COLO668 (cell line): ENCODE results near the gene PCDHGA1.

Experiments used
- DNase-seq: peaks from one replicate; lab custom pipeline; 2025; ENCODE audit not compliant: unreplicated experiment; lab: John Stamatoyannopoulos, UW

The PCDHGA1 gene

DNA sequence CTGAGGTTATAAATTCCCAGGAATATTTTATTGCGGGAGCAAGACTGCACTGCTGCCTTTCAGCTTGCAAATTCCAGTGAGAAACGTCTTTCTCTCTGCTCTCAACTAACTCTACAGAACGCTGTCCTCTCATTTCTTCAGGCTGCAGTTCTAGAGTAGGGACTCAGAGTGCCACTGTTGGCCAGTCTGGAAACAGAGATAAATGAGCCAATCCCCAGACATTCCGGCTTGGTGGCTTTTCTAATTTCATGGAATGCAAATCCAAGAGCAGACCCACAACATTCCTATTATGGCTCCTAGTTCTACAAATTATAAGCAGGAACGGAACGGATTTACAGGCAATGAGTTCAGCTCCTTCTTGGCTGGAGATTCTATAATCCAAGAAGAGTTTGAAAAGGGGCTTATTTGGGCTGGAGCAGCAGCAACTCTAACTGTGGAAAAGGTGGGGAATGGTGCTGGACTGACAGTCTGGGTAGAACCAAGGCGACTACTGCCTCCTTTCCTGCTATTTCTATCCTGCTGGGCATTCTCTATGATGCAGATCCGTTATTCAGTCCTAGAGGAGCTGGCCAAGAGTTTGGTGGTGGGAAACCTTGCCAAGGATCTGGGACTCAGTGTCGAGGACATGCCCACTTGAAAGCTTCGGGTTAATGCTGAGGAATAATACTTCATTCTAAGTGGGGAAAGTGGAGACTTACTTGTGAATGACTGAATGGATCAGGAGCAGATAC, 109.3 kb downstream of the PCDHGA1 start:
- DNase-seq: no peak

DNA sequence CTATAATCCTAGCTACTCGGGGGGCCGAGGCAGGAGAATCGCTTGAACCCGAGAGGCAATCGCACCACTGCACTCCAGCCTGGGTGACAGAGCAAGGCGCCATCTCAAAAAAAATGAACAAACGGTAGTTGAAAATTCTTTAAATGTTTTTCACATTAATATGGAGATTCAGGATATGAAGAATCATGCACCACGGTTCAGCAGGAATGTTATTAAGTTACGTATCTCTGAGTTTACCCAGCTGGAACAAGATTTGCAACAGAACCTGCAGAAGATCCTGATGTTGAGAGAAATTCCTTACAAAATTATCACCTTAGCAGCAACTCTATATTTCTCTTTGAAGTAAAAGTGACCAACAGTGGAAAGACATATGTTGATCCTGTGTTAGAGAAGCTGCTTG, 110.0 kb downstream of the PCDHGA1 start:
- DNase-seq: no peak

DNA sequence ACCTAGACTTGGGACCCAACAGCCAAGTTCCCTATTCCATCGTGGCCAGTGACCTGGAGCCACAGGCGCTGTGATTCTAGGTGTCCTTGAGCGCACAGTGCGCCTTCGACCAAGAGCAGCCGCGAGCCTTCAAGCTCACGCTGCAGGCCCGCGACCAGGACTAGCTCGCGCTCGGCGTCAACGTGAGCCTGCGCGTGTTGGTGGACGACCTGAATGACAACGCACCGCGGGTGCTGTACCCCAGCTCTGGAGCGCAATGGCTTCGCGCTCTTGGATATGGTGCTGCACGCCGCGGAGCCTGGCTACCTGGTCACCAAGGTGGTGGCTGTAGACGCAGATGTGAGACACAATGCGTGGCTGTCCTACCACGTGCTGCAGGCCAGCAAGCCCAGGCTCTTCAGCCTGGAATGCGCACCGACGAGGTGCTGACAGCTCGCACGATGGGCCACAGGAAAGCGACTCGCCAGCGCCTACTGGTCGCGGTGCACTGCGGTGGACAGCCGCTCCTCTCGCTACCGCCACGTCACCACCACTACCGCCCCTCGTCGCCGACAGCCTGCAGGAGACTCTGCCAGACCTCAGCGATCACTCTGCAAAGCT, 111.4 kb downstream of the PCDHGA1 start:
- no peak for DNase-seq

DNA sequence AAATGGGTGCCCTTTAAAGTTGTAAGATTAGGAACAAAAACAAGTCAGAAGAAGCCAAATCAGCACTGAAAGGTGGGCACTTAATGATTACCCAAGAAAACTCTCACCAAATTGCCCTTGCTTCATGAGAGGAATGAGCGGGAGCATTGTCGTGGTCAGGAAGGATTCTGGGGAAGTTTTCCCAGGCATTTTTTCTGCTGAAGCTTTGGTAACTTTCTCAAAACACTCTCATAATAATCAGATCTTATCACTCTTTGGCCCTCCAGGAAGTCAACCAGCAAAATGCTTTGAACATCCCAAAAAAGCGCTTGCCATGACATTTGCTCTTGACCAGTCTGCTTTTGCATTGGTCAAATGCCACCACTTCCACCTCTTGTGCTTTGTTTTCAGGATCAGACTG, 135.0 kb downstream of the PCDHGA1 start:
- no peak for DNase-seq

DNA sequence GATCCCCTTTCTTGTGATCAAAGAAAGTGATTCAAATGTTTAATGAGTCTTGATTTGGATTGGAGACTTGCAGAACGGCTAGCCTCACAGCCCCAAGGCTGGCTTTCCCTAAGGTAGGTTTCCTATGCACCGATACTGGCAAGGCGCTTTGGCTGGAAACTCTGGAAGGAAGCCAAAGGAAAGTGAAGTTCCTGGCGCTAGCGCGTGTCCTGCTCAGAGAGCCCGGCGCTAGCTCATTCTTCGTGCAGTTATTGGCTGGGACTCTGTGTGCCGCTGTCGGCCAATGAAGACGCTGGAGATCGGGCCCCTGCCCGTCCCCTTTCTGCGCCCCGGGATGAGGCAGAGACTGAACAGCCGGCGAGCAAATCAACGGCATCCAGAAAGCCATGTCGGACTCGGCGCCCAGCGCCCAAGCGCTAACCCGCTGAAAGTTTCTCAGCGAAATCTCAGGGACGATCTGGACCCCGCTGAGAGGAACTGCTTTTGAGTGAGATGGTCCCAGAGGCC, 145.4 kb downstream of the PCDHGA1 start, which contains the start of gene PCDHGC3:
Gene PCDHGC3, plus strand, starts transcription at position 342 of the 507 bp plus-strand sequence. Its CDS starts 151 bp downstream, at position 493.
- peak; percentile 47 for DNase-seq

DNA sequence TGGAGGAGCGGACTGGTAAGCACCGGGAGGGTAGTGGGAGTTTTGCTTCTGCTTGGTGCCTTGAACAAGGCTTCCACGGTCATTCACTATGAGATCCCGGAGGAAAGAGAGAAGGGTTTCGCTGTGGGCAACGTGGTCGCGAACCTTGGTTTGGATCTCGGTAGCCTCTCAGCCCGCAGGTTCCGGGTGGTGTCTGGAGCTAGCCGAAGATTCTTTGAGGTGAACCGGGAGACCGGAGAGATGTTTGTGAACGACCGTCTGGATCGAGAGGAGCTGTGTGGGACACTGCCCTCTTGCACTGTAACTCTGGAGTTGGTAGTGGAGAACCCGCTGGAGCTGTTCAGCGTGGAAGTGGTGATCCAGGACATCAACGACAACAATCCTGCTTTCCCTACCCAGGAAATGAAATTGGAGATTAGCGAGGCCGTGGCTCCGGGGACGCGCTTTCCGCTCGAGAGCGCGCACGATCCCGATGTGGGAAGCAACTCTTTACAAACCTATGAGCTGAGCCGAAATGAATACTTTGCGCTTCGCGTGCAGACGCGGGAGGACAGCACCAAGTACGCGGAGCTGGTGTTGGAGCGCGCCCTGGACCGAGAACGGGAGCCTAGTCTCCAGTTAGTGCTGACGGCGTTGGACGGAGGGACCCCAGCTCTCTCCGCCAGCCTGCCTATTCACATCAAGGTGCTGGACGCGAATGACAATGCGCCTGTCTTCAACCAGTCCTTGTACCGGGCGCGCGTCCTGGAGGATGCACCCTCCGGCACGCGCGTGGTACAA, 146.0 kb downstream of the PCDHGA1 start:
- DNase-seq: peak; percentile 43

DNA sequence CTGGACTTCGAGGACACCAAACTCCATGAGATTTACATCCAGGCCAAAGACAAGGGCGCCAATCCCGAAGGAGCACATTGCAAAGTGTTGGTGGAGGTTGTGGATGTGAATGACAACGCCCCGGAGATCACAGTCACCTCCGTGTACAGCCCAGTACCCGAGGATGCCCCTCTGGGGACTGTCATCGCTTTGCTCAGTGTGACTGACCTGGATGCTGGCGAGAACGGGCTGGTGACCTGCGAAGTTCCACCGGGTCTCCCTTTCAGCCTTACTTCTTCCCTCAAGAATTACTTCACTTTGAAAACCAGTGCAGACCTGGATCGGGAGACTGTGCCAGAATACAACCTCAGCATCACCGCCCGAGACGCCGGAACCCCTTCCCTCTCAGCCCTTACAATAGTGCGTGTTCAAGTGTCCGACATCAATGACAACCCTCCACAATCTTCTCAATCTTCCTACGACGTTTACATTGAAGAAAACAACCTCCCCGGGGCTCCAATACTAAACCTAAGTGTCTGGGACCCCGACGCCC, 146.8 kb downstream of the PCDHGA1 start:
- DNase-seq: no peak

DNA sequence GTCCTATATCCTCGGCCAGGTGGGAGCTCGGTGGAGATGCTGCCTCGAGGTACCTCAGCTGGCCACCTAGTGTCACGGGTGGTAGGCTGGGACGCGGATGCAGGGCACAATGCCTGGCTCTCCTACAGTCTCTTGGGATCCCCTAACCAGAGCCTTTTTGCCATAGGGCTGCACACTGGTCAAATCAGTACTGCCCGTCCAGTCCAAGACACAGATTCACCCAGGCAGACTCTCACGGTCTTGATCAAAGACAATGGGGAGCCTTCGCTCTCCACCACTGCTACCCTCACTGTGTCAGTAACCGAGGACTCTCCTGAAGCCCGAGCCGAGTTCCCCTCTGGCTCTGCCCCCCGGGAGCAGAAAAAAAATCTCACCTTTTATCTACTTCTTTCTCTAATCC, 147.5 kb downstream of the PCDHGA1 start:
- no peak for DNase-seq

DNA sequence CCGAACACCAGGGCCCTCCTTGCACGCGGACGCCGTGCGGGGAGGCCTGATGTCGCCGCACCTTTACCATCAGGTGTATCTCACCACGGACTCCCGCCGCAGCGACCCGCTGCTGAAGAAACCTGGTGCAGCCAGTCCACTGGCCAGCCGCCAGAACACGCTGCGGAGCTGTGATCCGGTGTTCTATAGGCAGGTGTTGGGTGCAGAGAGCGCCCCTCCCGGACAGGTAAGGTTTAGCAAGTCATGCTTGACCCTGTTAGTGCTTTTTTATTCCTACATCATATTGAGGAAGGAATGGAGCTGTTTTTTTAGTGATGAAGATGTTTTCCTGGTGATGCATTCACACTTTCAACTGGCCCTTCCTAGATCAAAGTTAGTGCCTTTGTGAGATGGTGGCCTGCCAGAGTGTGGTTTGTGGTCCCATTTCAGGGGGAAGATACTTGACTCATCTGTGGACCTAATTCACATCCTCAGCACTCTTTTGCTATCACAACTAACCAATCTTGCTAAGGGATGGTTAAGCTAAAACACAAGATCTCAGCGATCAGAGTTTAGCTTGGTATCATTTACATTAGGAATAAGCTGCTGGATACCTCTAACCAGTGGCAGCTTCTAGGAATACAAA, 148.1 kb downstream of the PCDHGA1 start:
- peak; percentile 66 for DNase-seq

DNA sequence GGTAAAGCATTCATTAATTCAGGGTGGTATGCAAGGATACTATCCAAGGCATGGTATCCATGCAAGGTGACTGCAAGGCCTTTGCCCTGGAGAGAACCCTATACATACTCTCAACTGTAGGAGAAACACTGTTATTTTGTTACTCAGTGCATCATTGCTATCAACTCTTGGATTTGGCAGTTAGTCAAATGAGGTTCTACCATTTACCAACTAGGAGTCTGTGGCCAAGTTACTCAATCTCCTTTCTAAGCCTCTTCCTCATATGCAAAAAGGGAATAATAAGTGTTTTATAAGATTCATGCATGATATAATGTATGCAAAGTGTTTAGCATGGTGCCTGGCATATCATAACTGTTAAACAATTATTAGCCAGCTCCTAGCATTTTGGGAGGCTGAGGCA, 149.5 kb downstream of the PCDHGA1 start:
- no peak for DNase-seq

DNA sequence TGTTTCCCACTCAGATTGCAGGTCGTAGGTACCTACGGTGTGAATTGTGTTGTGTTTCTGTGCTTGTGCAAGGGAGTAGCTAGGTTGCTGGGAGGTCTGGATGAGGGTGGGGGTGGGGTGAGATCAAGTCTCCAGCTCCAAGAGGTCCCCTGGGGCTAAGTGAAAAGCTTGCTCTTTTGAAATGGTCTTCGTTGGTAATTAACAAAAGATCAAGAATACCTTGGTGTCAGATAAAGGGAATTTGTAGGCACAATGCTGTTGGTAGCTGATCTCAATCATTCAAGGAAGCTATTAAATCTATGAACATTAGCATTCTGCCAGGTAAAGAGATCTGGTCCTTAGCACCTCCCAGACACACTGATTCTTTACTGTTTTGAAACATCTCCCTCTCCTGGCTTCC, 153.6 kb downstream of the PCDHGA1 start:
- DNase-seq: no peak

DNA sequence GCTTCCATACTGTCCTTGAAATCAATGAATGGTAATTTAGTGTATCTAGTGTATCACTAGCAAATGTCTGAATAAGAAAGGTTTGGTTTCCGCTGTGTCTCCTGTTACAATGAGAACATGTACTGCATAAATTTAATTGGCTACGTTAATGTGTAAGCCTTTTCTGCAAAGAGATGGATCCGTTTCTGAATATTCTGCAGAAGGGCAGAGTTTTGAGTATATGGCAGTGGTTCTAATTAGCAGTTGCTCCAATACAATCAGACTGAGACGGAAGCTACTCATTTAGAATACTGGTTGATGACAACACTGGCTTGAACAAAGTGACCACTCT, 154.0 kb downstream of the PCDHGA1 start:
- DNase-seq: no peak

DNA sequence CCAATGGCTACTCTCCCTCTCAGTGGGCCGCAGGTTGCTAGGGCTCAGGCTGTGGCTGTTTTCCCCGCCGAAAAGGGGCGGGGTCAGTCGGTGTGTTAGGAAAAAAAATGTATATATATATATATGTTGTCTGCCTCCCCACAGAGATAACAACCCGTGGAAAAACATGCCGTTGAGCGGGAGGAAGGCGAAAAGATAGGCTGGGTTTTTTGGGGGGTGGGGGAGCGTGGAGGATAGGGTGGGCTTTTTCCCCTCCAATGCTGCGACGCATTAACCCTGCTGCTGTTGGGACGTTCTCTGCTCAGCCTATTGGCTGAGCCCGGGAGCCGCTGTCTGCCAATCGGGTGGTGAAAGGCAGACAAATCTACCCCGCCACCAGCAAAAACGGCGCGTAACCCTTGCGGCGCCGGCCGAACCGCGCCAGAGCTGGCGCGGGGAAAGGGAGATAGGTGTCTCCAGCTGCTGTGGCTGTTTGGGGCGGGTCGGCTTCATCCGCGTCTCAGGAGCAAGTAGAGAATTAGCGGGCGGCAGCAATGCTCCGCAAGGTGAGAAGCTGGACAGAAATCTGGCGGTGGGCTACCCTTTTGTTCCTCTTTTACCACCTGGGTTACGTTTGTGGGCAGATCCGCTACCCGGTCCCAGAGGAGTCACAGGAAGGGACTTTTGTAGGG, 154.5 kb downstream of the PCDHGA1 start, which contains the start of gene PCDHGC4:
Gene PCDHGC4, plus strand, starts transcription at position 390 of the 671 bp plus-strand sequence. Its CDS starts 144 bp downstream, at position 534.
- no peak for DNase-seq

DNA sequence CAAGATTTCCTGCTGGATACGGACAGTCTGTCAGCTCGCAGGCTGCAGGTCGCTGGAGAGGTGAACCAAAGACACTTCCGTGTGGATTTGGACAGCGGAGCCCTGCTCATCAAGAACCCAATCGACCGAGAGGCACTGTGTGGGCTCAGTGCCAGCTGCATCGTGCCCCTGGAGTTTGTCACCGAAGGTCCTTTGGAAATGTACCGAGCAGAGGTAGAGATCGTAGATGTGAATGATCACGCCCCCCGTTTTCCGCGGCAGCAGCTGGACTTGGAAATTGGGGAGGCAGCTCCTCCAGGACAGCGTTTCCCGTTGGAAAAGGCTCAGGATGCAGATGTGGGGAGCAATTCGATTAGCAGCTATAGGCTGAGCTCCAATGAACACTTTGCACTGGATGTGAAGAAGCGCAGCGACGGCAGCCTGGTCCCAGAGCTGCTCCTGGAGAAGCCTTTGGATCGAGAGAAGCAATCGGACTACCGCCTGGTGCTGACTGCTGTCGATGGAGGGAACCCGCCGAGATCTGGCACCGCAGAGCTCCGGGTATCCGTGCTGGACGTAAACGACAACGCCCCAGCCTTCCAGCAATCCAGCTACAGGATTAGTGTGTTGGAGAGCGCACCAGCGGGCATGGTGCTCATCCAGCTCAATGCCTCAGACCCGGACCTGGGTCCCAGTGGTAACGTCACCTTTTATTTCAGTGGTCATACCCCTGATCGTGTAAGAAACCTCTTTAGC, 155.2 kb downstream of the PCDHGA1 start:
- DNase-seq: no peak

DNA sequence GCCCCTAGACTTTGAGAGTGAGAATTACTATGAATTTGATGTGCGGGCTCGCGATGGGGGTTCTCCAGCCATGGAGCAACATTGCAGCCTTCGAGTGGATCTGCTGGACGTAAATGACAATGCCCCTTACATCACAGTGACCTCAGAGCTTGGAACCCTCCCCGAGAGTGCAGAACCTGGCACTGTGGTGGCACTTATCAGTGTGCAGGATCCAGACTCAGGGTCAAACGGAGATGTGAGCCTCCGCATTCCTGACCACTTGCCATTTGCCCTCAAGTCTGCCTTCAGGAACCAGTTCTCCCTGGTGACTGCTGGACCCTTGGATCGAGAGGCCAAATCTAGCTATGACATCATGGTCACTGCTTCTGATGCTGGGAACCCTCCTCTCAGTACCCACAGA, 155.8 kb downstream of the PCDHGA1 start:
- DNase-seq: no peak

DNA sequence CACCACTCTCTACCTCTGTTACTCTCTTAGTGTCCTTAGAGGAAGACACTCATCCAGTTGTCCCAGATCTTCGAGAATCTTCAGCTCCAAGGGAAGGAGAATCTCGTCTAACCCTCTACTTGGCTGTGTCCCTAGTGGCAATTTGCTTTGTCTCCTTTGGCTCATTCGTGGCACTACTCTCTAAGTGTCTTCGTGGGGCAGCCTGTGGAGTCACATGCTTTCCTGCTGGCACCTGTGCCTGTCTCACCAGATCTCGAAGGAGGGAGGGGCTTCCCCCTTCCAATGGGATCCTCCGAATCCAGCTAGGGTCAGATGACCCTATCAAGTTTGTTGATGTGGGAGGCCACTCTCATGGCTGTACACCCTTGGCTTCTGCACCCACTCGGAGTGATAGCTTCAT, 156.8 kb downstream of the PCDHGA1 start:
- no peak for DNase-seq

DNA sequence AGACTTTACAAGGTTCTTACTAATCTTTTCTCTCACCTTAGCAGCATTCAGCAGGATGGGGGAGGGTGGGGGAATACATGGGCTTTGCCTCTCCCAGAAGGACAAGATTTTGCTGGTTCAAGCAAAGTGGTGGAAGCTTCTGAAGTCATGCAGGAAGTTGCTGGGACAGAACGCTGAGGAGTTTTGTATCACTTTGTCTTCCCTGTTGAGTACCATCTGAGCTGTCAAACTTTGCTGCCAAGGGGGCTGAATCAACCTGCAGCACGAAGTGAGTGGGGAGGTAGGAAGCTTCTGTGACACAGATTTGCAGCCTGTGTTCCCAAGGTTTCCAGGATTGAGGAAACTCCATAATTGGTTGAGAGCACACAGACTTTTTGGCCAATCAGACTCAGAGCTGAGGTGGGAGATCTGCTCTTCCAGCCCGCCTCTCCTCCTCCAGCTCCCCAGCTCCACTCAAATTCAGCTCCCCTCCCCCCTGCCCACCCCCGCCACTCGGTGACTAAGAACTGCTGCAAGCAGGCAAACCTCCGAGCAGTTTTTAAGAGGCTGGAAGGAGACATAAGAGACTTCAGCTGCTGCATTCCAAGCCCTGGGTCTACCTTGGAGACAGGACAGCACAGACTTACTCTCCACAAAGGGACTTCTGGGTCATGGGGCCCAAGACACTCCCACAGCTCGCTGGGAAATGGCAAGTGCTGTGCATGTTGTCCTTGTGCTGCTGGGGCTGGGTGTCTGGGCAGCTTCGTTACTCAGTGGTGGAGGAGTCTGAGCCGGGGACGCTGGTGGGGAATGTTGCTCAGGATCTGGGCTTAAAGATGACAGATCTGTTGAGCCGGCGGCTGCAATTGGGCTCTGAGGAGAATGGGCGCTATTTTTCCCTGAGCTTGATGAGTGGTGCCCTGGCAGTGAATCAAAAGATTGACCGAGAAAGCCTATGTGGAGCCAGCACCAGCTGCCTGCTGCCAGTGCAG, 158.6 kb downstream of the PCDHGA1 start, which contains the start of gene PCDHGC5:
Gene PCDHGC5, plus strand, starts transcription at position 491 of the 971 bp plus-strand sequence. Its CDS starts 160 bp downstream, at position 651.
- no peak for DNase-seq

DNA sequence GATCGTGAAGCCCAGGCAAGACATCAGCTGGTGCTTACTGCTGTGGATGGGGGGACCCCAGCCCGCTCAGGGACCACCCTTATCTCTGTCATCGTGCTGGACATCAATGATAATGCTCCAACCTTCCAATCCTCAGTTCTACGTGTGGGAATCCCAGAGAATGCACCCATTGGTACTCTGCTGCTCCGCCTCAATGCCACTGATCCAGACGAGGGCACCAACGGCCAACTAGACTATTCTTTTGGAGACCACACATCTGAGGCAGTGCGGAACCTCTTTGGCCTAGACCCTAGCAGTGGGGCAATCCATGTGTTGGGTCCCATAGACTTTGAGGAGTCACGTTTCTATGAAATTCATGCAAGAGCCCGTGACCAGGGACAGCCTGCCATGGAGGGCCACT, 159.5 kb downstream of the PCDHGA1 start:
- no peak for DNase-seq

DNA sequence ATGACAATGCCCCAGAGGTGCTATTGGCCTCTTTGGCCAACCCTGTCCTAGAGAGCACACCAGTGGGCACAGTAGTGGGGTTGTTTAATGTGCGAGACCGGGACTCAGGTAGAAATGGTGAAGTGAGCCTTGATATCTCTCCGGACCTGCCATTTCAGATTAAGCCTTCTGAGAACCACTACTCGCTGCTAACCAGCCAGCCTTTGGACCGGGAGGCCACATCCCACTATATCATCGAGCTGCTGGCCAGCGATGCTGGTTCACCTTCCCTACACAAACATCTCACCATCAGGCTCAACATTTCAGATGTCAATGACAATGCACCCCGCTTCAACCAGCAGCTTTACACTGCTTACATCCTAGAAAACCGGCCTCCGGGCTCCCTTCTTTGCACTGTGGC, 160.0 kb downstream of the PCDHGA1 start:
- DNase-seq: no peak
